A549 (cell line): Measurements from ENCODE around the gene KRT3.

ENCODE experiments used
- CHD2 ChIP-seq: fragments of 150-350 bp; IDR thresholded peaks from 2 replicates; pipeline ENCODE4 v1.6.1; 2014; ENCODE audit warnings: low read length; ENCODE audit not compliant: partially characterized antibody
- KDM1A ChIP-seq: fragments of 200-600 bp; sonication (generic); IDR thresholded peaks from 2 replicates; pipeline ENCODE4 v1.6.1; 2016; ENCODE audit warnings: low read depth, mild to moderate bottlenecking
- SMC3 ChIP-seq: fragments of >200 bp; sonication (Bioruptor Twin); formaldehyde crosslinking; IDR thresholded peaks from 3 replicates; pipeline ENCODE4 v1.6.1; 2018; ENCODE audit warnings: inconsistent platforms
- ZSCAN20 ChIP-seq: fragments of 250-450 bp; sonication (Bioruptor Pico); IDR thresholded peaks from 2 replicates; pipeline ENCODE4 v1.8.0; 2022; ENCODE audit warnings: mild to moderate bottlenecking, moderate library complexity
- TF ChIP-seq, protein P1 (sequence below): fragments of >200 bp; sonication (Bioruptor Twin); formaldehyde crosslinking; IDR thresholded peaks from 3 replicates; pipeline ENCODE4 v1.5.1; 2016

DNA sequence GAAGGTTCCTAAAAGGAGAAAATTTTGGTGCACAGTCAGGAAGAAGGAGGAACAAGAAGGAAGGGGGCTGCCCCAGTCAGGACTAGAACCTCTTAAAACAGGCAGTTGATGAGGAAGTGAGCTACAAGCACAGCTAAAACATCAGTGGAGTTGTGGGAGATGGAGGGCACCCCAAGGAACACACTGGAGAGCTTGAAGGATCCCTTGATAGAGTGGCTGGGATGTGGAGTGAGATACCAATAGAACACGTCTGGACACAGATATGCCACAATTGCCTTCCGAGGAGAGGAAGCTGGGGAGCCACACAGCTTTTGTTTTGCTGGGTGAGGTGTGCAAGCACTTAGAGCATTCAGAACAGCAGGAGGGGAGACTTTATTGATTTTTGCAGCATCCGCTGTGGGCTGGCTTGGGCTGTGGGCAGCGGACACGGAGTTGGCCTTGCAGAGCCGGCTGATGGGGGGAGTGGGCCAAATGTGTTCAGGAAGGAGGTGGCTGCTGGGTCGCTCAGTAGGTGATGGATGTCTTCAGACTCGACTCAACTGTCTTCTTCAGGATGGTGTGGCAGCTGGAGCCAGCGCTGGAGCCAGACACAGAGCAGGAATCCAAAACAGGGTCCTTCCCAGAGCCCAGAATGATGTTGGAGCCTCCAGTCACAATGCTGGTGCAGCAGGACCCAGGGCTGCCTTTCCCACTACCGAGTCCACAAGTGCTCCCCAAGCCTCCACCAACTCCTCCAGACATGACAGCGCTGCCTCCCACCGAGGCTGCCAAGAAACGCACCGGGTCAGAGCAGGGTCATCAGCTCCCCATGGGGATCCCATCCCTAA lies 42.9 kb upstream of the KRT3 start:
- TF ChIP-seq, protein P1, sequence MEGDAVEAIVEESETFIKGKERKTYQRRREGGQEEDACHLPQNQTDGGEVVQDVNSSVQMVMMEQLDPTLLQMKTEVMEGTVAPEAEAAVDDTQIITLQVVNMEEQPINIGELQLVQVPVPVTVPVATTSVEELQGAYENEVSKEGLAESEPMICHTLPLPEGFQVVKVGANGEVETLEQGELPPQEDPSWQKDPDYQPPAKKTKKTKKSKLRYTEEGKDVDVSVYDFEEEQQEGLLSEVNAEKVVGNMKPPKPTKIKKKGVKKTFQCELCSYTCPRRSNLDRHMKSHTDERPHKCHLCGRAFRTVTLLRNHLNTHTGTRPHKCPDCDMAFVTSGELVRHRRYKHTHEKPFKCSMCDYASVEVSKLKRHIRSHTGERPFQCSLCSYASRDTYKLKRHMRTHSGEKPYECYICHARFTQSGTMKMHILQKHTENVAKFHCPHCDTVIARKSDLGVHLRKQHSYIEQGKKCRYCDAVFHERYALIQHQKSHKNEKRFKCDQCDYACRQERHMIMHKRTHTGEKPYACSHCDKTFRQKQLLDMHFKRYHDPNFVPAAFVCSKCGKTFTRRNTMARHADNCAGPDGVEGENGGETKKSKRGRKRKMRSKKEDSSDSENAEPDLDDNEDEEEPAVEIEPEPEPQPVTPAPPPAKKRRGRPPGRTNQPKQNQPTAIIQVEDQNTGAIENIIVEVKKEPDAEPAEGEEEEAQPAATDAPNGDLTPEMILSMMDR = no peak
- TF ChIP-seq SMC3 (no peak), KDM1A (no peak), CHD2 (no peak), ZSCAN20 (no peak)
